GM18868 (cell line): ENCODE measurements around the gene FZR1.

Source experiments
- ATAC-seq: cut with Tn5 transposase; IDR thresholded peaks from one replicate; pipeline ENCODE4 v1.9.1; 2021; ENCODE audit warnings: mild to moderate bottlenecking, moderate library complexity; ENCODE audit not compliant: unreplicated experiment

Gene FZR1

GRCh38 chr19:3512562-3513228 lies 6.6 kb downstream of the FZR1 start:
- no peak for ATAC-seq

GRCh38 chr19:3513229-3514140 lies 7.4 kb downstream of the FZR1 start:
- no peak for ATAC-seq

- no peak for ATAC-seq
Measured at GRCh38 chr19:3514930-3515329, 8.8 kb downstream of the FZR1 start.

GRCh38 chr19:3515891-3516422 lies 9.8 kb downstream of the FZR1 start:
- no peak for ATAC-seq

- ATAC-seq, result no peak
Measured at GRCh38 chr19:3516675-3517207, 10.6 kb downstream of the FZR1 start.

GRCh38 chr19:3517638-3518037 lies 11.5 kb downstream of the FZR1 start:
- ATAC-seq, result no peak

- no peak for ATAC-seq
Measured at GRCh38 chr19:3518255-3518654, 12.1 kb downstream of the FZR1 start.

- ATAC-seq, result no peak
Measured at GRCh38 chr19:3518659-3519058, 12.5 kb downstream of the FZR1 start.

- ATAC-seq, result no peak
Measured at GRCh38 chr19:3519126-3519525, 13.0 kb downstream of the FZR1 start.

GRCh38 chr19:3520166-3521103 lies 14.3 kb downstream of the FZR1 start:
- ATAC-seq, result no peak

GRCh38 chr19:3521104-3521445 lies 15.0 kb downstream of the FZR1 start:
- no peak for ATAC-seq

GRCh38 chr19:3522421-3523360 lies 16.6 kb downstream of the FZR1 start:
- no peak for ATAC-seq

- no peak for ATAC-seq
Measured at GRCh38 chr19:3523361-3524077, 17.4 kb downstream of the FZR1 start.

GRCh38 chr19:3524078-3524842 lies 18.1 kb downstream of the FZR1 start:
- ATAC-seq, result no peak

GRCh38 chr19:3524904-3525451 lies 18.9 kb downstream of the FZR1 start:
- no peak for ATAC-seq

GRCh38 chr19:3526507-3527237 lies 20.6 kb downstream of the FZR1 start:
- ATAC-seq, result no peak

GRCh38 chr19:3527238-3527910 lies 21.3 kb downstream of the FZR1 start:
- no peak for ATAC-seq
